SKM-1 treated with dmso at 0.1 percent for 144 hours (cell line): ENCODE results near the gene GJA3.
A peak's percentile ranks its signal among the peaks of the same experiment; 100 is the strongest.

Experiments
- DNase-seq: peaks from one replicate; lab custom pipeline; 2025; ENCODE audit not compliant: unreplicated experiment; lab: John Stamatoyannopoulos, UW

The GJA3 gene

DNA sequence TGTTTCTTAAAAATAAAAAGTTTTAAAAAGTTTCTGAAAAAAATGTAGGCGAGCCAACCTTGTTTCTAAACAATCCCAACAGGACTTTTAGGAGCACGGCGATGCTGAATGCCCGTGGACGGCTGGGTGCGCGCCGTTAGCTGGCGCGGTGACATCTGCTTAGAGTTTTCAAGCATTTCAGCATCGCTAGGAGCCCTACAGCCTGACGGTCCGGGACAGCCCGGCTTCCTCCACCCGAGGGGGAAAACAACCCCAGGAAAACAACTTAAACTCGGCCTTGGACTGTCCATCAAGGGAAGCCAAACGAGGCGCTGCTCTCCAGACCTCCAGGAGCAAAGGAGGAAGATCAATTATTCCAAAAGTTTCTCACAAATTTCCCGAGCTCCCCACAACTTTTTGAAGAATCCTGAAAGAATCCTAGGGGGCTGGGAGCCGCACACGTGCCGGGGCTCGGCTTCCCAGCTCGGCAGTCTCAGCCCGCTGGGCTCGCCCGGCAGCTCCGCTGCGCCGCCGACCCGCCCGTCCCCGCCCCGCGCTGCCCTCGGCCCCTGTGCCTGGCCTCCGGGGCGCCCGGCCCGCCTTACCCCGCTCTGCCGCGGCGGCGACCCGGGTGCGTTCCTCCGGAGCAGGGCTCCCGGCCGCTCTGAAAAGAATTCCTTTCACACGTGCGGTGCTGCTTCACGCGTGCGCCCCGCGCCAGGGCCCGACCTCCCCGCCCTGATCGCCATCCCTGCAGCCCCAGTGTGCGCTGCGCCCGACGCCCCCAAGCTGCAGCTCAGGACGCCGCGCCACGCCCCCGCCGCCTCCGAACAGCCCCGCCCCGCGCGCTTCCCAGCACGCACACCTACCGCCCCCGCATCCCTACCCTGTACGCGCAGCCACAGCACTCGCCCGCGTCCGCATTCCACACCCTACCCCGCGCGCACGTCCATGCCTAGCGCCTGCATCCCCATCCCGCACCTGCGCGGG is at the start of gene GJA3:
GJA3 (minus strand) TSS at position 747 of the 969 bp plus-strand sequence. CDS start 17,764 bp downstream, outside the sequence.
- DNase-seq, result no peak

DNA sequence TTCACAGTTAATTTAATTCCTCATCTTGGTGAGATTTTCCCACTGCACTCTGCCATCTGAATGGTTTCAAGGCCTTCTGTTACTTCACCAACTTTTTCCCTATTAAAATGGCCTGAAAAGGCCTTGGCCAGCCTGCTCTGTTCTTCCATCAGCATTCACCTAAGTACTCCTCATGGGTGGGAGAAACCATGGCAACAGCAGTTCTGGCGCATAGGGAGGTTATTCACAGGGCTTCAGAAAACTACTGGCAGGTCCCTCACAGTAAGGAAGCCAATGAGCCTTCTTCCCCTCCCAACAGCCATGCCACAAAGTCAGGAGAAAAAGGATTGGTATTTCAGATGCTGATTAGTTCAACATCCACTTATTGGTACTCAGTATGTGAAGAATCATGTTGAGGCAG is 49.1 kb upstream of the GJA3 start:
- DNase-seq, result no peak

DNA sequence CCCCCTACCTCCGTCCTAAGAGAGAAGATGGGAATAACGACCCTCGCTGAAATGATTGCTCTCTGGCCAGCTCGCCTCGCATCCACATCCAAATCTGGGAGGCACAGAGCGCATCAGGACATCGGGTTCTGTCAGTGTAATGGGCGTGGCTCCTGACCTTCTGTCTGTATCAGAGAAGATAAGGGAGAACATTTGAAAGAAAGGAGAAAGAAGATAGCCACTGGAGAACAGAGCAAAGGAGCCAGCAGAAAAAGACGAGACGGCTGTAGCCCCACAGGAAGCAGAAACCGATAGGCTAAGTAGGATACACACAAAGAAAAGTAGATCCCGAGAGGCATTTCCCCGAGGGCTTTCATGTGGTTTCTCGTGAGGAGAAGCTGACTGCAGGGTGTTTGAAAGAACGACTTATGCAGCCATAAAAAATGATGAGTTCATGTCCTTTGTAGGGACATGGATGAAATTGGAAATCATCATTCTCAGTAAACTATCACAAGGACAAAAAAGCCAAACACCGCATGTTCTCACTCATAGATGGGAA is 45.9 kb upstream of the GJA3 start:
- DNase-seq, result no peak

DNA sequence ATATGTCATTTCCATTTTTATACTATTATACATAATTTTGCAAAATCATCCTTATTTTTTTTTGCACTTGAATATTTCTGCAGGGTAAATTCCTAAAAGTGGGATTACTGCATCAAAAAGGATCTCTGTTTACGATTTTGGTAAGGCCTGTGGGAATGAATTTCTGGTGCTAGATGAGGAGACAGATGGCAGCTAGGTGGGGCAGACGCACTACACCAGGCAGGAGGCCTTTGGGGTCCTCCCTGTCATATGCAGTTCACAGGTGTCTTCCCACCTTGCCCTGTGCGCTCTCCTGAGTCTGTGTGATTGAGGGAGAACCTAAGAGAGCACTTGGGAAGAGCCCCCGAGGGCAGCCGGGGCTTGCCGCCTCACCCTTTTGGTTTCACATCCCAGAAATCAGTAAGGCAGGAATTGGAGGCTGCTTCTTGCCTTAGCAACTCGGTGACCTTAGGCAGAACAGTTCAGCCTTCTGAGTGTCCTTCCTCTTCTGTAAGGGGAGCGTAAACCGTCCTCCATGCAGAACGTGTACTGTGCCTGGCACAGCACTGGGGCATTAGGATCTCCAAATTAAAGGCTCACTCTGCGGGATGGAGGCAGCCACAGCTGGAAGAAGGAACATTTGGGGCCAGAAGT is 45.3 kb upstream of the GJA3 start:
- no peak for DNase-seq

DNA sequence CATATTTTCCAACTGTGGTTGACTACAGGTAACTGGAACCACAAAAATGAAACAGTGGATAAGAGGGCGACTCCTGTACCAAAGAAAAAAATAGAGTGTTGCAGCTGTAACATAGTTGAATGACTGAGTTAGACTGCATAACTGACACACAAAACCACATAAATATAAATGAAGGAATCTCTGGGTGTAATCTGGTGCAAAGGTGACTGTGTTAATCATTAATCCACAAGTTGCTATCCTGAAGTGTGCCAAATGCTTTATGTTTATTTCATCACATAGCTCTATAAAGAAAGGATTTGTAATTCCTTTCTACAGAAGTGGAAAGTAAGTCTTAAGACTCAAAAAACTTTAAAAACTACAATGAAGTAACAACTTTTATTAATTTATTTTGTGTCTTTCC is 37.9 kb upstream of the GJA3 start:
- no peak for DNase-seq

DNA sequence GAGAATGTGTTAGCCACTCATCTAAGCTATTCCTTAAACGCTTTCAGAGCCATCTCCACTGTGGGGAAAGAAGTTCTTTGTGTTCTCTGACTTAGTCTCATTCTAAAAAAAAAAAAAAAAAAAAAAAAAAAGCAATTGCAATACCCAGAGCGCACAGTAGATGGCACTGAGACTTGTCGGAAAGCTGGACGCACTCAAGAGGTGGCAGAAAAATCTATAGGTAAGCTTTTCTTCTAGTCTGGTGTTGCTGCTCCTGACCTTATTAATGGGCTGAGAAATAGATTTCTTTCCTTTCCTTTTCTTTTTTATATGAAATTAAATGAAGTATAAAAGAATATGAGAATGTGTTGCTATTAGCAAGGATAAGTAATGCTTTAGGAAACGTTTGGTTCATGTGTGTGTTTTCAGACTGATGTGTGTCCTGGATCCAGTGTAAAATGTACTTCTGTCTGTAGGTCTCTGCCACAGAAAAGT is 36.5 kb upstream of the GJA3 start:
- DNase-seq, result peak; percentile 36

DNA sequence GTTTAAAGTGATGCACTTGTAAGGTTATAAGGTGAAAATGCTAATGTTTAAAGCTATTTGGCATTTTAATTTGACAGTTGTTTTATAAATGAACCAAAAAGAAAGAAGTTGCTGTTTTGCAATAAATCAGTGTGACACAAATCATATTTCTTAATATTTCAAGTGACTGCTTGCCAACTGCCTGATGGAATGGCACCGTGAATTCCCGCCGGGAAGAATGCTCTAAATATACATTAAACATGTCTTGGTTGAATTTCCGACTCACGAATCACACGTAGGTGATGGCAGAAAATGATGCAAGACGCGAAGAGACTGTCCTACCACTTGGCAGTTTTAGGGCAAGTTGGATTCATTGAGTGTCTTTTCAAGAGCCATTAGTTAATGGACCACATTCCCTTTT is 34.9 kb upstream of the GJA3 start:
- no peak for DNase-seq

DNA sequence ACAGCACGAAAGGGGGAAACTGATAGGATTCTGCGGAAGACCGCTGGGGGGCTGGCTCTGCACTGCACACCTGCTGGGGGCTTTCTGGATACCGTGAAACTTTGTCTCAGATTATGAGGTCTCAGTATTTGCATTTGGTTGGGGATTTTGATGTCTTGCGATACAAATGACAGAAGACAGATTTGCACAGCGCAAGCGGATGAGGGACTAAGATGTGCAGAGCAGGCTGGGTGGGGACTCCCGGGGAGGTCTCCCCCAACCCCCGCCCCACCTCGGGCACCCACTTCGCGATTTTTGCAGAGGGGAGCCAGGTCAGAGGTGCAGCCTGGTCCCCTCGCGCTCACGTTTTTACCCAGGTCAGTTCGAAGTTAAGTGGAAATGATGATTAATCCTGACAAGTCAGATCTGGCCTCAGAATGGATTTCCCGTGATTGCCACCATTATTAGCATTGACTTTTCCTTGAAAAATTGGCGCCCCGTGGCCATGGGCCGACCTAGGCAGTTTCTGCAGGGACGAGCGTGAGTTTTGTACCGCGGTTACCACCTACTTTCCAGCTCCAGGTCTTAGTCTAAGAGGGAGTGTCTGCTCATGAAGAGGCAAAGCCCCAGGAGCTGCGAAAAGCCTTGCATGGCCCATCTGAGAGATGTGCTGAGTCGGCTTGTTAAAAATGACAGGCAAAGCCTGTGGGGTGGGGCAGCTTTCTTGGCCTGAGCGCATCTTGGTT is 33.2 kb upstream of the GJA3 start:
- DNase-seq, result no peak

DNA sequence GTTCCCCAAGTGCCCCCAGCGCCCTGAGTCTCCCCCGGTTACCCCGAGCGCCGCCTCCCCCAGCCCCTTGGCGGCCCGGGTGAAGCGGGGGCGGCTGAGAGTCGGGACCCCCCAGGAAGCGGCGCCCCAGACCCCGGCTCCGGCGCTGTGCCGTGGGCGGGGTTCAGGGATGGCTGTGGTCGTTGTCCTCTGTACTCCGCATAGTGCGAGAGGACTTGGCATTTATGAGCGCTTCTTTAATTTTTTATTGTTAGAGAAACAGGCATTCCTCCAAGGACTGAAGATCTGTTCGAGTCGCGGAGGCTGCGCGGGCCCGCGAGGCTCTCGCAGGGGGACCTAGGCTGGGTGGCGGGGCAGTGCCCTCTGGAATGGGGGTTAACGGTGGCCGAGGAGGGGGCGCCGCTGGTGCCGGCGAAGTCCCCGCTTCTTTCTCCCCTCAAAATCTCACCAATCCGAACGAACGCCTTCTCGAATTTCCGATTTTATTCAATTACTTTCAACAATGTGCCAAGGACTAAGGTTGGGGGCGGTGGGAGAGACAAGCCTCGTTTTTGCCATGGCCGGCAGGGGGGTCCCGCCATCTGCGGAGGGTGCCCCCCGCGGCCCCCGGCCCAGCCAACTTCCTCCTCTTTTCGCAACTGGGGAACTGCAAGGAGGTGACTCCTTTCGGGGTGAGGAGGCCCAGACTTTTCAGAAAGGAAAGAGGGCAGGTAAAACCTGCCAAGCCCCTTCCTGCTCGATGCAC is 32.5 kb upstream of the GJA3 start:
- no peak for DNase-seq

DNA sequence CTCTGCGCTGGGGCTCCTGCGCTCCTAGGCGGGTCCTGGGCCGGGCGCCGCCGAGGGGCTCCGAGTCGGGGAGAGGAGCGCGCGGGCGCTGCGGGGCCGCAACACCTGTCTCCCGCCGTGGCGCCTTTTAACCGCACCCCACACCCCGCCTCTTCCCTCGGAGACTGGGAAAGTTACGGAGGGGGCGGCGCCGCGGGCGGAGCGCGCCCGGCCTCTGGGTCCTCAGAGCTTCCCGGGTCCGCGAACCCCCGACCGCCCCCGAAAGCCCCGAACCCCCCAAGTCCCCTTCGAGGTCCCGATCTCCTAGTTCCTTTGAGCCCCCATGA is 31.9 kb upstream of the GJA3 start, which contains the start of gene GJB2:
GJB2 (minus strand) TSS at position 103 of the 326 bp plus-strand sequence. CDS start 3,357 bp downstream, outside the sequence.
- DNase-seq, result no peak

DNA sequence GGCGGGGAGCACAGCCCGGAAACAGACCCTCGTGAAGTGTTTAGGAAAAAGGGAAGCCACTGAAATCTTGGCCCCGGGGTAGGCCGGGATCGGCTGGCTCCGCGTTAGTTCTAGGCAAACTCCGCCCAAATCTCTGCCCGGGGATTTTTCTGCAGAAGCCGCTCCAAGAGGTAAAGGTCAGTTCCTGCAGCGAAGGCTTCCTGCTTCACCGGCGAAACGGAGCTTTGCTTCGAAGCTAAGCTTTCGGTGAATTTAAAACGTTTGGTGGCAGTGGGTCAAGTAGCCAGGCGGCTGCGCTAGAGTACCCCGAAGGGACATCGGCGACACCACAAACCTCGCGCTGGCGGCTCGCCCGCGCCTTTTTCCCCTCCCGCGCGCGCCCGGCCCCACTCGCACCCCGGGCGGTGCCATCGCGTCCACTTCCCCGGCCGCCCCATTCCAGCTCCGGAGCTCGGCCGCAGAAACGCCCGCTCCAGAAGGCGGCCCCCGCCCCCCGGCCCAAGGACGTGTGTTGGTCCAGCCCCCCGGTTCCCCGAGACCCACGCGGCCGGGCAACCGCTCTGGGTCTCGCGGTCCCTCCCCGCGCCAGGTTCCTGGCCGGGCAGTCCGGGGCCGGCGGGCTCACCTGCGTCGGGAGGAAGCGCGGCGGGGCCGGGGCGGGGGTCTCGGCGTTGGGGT is 31.4 kb upstream of the GJA3 start:
- no peak for DNase-seq

DNA sequence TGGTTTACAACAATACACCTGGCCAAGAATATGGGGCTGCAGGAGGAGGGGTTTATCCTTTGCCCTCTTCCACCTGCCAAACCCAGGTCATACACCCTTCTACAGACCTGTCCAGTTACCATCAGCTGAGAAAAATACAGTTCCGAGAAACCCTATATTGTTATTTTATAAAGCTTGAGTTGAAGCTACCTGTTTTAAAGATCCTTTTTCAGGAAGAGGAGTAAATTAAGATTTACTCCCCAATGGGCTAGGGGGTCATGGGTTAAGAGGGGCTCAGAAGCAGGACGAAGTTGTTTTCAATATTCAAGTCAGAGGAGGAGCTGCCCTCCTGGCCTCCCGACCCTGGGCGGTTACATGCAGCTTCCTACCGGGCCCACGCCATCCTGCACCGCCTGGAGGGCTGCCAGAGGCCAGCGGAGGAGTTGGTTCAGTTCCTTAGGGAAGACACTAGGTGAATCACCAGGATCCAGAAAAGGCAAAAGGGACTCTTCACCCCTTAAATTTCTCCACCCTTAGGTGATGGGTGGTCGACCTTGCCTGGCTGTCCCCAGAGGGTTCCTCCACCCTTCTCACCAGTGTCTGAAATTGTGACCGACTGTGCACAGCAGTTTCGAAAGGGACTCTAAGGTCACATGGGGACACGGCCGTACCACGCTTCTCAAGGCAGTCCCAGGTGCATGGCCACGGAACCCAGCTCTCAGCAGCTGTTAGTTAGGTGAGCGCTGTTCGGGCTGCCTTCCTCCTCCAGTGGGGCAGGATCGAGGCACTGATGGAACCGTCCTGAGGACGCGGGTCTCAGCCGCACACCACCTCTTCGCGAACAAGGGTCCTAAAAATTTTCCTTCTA is 30.7 kb upstream of the GJA3 start:
- DNase-seq, result no peak

DNA sequence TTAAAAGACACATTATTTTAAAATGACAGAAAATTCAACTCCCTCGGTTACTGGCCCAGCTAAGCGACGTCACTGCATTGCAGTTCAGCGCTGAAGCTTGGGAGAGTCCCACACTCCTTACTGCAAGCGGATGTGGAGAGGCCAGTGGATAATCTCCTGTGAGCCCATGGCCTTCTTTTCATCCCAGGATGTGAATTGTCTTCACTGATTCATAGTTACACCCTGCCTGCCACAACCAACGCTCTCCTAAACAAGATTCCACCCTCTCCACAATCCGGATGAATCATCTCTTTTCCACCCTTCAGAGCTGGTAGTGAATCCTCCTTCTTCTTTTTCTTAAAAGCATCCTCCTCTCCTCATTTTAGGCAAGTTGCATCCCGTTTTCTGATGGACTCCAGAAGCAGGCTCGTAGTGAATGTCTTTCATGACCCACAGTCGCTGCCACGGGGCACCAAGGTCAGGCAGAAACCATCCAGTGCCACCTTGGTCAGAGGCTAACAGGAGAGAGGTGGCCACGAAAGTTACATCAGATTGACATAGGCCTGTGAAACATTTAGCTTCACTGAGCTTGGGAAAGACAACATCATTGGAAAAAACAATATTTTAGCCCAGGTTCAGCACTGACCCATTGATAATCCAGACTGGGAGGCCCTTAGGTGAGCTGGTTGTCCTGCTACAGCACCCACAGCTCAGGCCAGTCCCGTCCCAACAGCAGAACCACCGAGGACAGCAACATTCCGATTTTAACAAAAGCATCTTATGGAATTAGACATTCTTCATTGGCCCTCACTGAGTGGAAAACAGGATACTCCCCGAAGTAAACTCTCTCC is 29.8 kb upstream of the GJA3 start:
- no peak for DNase-seq

DNA sequence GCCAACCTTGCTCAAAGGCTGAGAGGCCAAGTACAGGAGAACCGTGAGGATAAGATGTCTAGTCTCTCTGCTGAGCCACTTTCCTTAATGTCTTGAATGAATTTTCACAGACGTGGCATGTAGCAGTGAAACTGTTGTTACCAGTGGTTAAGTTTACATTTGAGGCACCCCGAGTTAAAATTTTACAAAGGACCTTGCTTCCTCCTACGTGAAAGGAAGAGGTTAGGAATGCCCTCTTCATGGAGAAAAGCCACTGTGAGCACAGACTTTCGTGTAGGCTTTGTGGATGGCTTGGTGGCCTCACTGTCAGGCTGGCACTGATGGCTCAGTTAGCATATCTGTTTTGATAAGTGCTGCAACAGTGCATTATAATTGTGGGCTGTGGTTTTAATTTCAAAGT is 29.2 kb upstream of the GJA3 start:
- no peak for DNase-seq

DNA sequence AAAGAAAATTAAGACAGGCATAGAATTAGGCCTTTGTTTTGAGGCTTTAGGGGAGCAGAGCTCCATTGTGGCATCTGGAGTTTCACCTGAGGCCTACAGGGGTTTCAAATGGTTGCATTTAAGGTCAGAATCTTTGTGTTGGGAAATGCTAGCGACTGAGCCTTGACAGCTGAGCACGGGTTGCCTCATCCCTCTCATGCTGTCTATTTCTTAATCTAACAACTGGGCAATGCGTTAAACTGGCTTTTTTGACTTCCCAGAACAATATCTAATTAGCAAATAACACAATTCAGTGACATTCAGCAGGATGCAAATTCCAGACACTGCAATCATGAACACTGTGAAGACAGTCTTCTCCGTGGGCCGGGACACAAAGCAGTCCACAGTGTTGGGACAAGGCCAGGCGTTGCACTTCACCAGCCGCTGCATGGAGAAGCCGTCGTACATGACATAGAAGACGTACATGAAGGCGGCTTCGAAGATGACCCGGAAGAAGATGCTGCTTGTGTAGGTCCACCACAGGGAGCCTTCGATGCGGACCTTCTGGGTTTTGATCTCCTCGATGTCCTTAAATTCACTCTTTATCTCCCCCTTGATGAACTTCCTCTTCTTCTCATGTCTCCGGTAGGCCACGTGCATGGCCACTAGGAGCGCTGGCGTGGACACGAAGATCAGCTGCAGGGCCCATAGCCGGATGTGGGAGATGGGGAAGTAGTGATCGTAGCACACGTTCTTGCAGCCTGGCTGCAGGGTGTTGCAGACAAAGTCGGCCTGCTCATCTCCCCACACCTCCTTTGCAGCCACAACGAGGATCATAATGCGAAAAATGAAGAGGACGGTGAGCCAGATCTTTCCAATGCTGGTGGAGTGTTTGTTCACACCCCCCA is 28.1 kb upstream of the GJA3 start:
- peak; percentile 62 for DNase-seq

DNA sequence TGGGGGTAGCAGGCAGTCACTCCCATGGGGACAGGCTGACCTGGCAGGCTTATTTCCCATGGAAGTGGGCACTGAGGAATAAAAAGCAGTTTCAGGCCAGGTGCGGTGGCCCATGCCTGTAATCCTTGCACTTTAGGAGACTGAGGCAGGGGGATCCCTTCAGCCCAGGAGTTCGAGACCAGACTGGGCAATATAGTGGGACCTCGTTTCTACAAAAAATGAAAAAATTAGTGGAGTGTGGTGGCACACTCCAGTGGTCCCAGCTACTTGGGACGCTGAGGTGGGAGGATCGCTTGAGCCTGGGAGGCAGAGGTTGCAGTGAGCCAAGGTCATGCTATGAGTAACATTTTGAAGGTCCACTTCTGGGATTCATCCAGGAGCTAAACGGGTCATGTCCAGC is 25.9 kb upstream of the GJA3 start:
- no peak for DNase-seq

DNA sequence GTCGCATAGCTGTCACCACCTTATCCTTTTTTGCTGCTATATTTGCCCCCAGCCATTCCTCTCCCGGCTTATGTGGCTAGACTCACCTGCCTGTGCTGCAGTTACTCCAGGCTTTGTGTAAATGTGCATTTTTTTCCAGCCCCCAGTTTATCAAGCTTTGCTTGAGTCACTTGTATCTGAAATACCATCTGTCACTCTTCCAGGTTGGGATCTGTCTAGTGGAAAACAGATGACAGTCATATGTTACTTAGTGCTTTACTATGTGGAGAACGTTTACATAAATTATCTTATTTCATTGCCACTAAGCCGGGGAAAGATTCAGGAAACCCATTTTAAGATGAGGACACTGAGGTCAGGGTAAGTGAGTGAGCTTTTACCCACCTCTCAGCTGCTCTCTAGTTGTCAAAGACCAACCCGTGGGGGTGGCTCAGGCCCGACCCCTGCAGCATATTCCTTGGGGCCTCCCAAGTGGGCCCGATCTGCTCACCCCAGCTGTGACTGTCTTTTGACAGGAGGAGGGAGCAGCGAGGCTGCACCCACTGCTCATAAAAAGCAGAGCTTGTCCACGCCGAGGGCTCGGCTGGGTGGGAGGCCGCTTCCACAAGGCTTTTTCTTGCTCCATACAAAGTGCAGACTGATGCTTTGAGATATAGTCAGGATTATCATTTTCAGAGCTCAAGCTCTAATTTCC is 24.7 kb upstream of the GJA3 start:
- DNase-seq, result no peak
